Measurements from ENCODE around the gene HHATL. TPM values are rescaled to one million over a fixed set of nuclear protein-coding genes. Genes with fewer than 3 reads are reported as not detected.

The HHATL gene
- total and polyA plus RNA-seq, 8 donors, result 0.29 to 1.3 (median 1.0) TPM; not detected in 1

DNA sequence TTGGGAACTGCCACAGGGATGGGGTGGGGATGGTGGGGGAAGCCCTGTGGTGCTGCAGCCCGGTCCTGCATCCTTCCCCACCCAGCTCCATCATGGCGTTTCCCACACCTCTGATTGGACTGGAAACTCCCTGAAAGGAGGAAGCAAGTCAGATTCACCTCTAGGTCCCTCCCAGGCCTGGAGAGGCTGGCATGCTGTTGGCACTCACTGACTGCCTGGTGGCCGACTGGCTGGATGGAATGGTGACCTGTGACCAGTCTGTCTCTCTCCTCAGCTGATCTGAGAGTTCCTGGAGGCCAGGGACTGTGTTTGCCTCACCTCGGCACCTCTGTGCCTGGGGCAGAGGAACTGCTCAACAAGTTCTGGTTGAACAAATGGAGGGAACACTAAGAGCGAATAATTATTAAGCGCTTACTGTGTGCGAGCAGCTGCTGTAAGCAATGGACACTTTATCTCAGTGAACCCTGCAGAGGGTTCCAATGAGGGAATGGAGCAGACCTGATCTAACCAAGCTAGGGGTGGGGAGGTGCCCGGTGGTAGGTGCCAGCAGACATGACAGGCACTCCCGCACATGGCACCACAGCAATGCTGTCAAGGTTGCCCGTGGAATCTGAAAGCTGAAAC lies 3.5 kb upstream of the HHATL start:
- ATAC-seq (no peak), DNase-seq (peak in 1 of 4 donors; percentile 16)
- H3K4me1 ChIP-seq, result no peaks in the 10 kb centered on the region
- H3K27me3 ChIP-seq, result peaks cover 0 to 10% of the 10 kb centered on the region in 2 donors
- H3K4me3 ChIP-seq, result no peak overlapping the region
- intact Hi-C loops (cut with DNase I), result no loop called here
- TF ChIP-seq, protein P1, sequence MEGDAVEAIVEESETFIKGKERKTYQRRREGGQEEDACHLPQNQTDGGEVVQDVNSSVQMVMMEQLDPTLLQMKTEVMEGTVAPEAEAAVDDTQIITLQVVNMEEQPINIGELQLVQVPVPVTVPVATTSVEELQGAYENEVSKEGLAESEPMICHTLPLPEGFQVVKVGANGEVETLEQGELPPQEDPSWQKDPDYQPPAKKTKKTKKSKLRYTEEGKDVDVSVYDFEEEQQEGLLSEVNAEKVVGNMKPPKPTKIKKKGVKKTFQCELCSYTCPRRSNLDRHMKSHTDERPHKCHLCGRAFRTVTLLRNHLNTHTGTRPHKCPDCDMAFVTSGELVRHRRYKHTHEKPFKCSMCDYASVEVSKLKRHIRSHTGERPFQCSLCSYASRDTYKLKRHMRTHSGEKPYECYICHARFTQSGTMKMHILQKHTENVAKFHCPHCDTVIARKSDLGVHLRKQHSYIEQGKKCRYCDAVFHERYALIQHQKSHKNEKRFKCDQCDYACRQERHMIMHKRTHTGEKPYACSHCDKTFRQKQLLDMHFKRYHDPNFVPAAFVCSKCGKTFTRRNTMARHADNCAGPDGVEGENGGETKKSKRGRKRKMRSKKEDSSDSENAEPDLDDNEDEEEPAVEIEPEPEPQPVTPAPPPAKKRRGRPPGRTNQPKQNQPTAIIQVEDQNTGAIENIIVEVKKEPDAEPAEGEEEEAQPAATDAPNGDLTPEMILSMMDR (IDR thresholded peaks at IDR 0.05), result no peak
- no peak overlapping the region for H3K27ac ChIP-seq
- no peaks in the 10 kb centered on the region for H3K9me3 ChIP-seq
- H3K36me3 ChIP-seq, result no peaks in the 10 kb centered on the region

DNA sequence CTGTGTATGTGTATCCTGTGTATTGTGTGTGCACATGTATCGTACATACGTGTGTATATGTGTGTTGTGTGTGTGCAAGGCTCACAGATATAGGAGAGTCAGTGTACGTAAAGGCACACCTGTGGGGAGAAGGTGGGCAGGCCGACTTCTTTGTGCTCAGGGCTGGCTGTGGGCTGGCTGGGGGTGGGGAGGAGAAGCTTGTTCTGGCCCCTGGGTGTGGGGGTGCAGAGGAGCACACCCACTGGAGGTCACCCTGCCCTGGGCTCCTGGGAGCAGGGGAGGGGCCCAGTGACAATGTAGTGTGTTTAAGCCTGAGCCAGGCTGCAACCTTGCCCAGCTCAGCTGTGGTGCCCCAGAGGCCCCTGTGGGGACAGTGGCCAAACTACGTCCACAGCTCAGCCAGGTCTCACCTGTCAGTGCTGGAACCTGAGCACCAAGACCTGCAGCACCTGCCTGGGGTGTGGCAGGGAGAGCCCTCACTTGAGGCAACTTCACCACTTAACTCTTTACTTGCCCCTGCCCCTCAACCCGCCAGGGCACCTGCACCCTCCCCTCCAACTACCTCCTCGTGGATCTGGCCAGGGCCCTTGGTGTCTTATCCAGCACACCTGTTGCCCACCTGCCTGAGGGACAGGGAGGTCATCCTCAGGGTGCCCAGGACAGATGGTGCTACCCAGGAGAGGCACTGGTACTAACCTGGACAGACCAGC lies 2.6 kb upstream of the HHATL start:
- ATAC-seq (no peak), DNase-seq (peak in 2 of 4 donors; percentile 28 to 43)
- no peaks in the 10 kb centered on the region for H3K9me3 ChIP-seq
- no peak overlapping the region for H3K4me3 ChIP-seq
- H3K27ac ChIP-seq, result no peak overlapping the region
- peaks cover 0 to 10% of the 10 kb centered on the region in 2 donors for H3K27me3 ChIP-seq
- H3K36me3 ChIP-seq, result no peaks in the 10 kb centered on the region
- intact Hi-C loops (cut with DNase I), result no loop called here
- H3K4me1 ChIP-seq, result no peaks in the 10 kb centered on the region
- TF ChIP-seq, protein P1 (IDR thresholded peaks at IDR 0.05), result no peak

DNA sequence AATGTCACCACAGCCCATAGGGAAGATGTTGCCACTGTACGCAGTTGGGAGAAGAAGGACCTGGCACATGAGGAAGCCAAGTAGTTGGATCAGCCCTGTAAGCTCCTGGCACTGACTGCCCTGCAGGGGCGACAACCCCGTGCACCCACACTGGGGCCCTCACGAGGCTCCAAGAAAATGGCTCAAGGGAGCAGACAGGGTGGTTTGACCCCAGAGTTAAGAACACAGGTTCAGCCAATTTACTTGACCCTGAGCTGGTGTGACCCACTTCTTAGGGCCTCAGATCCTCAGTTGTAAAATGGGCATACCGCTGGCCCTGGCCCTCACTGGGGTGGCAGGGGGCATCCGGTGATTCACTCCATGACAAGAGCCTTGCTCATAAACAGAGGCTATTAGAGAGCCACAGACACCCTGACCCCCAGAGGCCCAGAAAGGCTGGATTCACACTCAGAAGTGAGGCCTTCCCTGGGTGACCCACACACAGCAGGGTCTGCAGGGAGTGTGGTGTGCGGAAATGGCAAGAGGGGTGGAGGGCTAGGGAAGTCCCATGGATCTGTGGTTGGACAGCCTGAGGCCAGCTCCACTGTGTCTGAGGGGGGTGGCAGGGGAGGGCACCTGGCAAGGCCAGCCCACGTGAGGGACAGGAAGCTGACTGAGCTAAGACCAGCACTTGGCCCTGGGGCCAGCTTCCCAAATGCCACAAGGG lies 1.7 kb upstream of the HHATL start:
- DNase-seq, result peak in 1 of 4 donors; percentile 41
- H3K9me3 ChIP-seq, result no peaks in the 10 kb centered on the region
- TF ChIP-seq, protein P1 (IDR thresholded peaks at IDR 0.05), result no peak
- H3K4me1 ChIP-seq, result no peaks in the 10 kb centered on the region
- intact Hi-C loops (cut with DNase I), result no loop called here
- no peak for ATAC-seq
- no peak overlapping the region for H3K27ac ChIP-seq
- H3K4me3 ChIP-seq, result no peak overlapping the region
- peaks cover 0 to 10% of the 10 kb centered on the region in 2 donors for H3K27me3 ChIP-seq
- H3K36me3 ChIP-seq, result no peaks in the 10 kb centered on the region

DNA sequence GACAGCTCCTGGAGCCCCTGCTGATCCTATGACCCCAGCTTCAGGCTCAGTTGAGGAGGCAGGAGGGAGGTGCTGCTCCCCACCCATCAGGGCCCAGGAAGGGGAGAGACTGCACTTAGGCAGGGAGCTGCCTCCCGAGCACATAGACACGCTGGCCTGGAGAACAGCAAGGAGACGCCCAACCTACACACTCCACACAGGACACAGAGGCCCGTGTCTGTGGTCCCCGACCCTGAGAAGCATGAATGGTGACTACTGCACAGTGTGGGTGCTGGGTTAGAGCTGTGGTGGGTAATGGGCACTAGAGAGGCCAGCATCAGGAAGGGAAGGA lies 1.1 kb upstream of the HHATL start:
- no peaks in the 10 kb centered on the region for H3K36me3 ChIP-seq
- H3K27me3 ChIP-seq, result peaks cover 0 to 10% of the 10 kb centered on the region in 2 donors
- H3K9me3 ChIP-seq, result no peaks in the 10 kb centered on the region
- TF ChIP-seq, protein P1 (IDR thresholded peaks at IDR 0.05), result no peak
- no peak overlapping the region for H3K4me3 ChIP-seq
- no peak overlapping the region for H3K27ac ChIP-seq
- ATAC-seq (no peak), DNase-seq (no peak)
- no peaks in the 10 kb centered on the region for H3K4me1 ChIP-seq
- intact Hi-C loops (cut with DNase I), result no loop called here
